ENCODE results near the gene LACTB. TPM values are rescaled to one million over a fixed set of nuclear protein-coding genes. Genes with fewer than 3 reads are reported as not detected.

The LACTB gene
- total RNA-seq, 1 experiment from 2014 or later = 17.2 TPM

GRCh38 chr15:63186065-63186464 lies 64.4 kb downstream of the LACTB start:
- no peaks in the 10 kb centered on the region; the same call in 1 of the 2 replicates for H3K27me3 Mint-ChIP-seq (ENCODE audit: low read depth)
- DNase-seq (ENCODE audit: low spot score) (no peak), ATAC-seq (no peak)
- peaks cover 18% of the 10 kb centered on the region for H3K4me1 Mint-ChIP-seq
- POLR2A ChIA-PET = no interaction called here
- H3K27ac Mint-ChIP-seq = no peak overlapping the region
- H3K36me3 Mint-ChIP-seq = no peaks in the 10 kb centered on the region
- no peaks in the 10 kb centered on the region for H3K9me3 Mint-ChIP-seq
- CTCF ChIA-PET = no interaction called here
- H3K4me3 Mint-ChIP-seq = no peak overlapping the region
- TF ChIP-seq ZNF263 (CRISPR knock-in tag; IDR thresholded peaks at IDR 0.05; ENCODE audit: low read depth) (no peak), RORB (CRISPR knock-in tag; IDR thresholded peaks at IDR 0.05) (no peak), FOXK1 (CRISPR knock-in tag; IDR thresholded peaks at IDR 0.05) (no peak), FOXJ3 (CRISPR knock-in tag; IDR thresholded peaks at IDR 0.05; ENCODE audit: borderline replicate concordance) (no peak), KAT7 (CRISPR knock-in tag; IDR thresholded peaks at IDR 0.05; ENCODE audit: borderline replicate concordance) (no peak), MYBL2 (CRISPR knock-in tag; IDR thresholded peaks at IDR 0.05) (no peak)
- TF ChIP-seq, protein P1, sequence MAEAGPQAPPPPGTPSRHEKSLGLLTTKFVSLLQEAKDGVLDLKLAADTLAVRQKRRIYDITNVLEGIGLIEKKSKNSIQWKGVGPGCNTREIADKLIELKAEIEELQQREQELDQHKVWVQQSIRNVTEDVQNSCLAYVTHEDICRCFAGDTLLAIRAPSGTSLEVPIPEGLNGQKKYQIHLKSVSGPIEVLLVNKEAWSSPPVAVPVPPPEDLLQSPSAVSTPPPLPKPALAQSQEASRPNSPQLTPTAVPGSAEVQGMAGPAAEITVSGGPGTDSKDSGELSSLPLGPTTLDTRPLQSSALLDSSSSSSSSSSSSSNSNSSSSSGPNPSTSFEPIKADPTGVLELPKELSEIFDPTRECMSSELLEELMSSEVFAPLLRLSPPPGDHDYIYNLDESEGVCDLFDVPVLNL (CRISPR knock-in tag; IDR thresholded peaks at IDR 0.05; ENCODE audit: borderline replicate concordance, low read depth) = no peak

- no peak for ATAC-seq
- H3K9me3 Mint-ChIP-seq = no peaks in the 10 kb centered on the region
- H3K4me3 Mint-ChIP-seq = peak overlapping the region; percentile 79
- no peaks in the 10 kb centered on the region for H3K36me3 Mint-ChIP-seq
- ChIA-PET POLR2A (no interaction called here), CTCF (interaction anchor here (0.5 to 0.6 kb wide), 2 partner anchors 25 to 68 kb away, joined by 3 to 4 read pairs; no protein-coding TSS in a partner anchor)
- DNase-seq (ENCODE audit: low spot score) = no peak
- H3K27me3 Mint-ChIP-seq (ENCODE audit: low read depth) = no peaks in the 10 kb centered on the region; the same call in 1 of the 2 replicates
- H3K27ac Mint-ChIP-seq = no peak overlapping the region
- H3K4me1 Mint-ChIP-seq = peaks cover 31% of the 10 kb centered on the region
- TF ChIP-seq EMX1 (CRISPR knock-in tag; IDR thresholded peaks at IDR 0.05) (no peak), ZNF138 (CRISPR knock-in tag; conservative IDR thresholded peaks at IDR 0.05) (no peak), ERG (CRISPR knock-in tag; IDR thresholded peaks at IDR 0.05) (no peak), ZMAT4 (CRISPR knock-in tag; IDR thresholded peaks at IDR 0.05) (no peak), ZBTB21 (CRISPR knock-in tag; IDR thresholded peaks at IDR 0.05; ENCODE audit: borderline replicate concordance) (no peak), PRRX2 (CRISPR knock-in tag; IDR thresholded peaks at IDR 0.05) (no peak), IRF2 (CRISPR knock-in tag; IDR thresholded peaks at IDR 0.05; ENCODE audit: borderline replicate concordance, low read depth) (no peak), JAZF1 (CRISPR knock-in tag; IDR thresholded peaks at IDR 0.05) (no peak), ATF3 (CRISPR knock-in tag; conservative IDR thresholded peaks at IDR 0.05) (no peak), JUN (CRISPR knock-in tag; IDR thresholded peaks at IDR 0.05) (no peak), ZNF232 (CRISPR knock-in tag; IDR thresholded peaks at IDR 0.05) (no peak)
- TF ChIP-seq, protein P2, sequence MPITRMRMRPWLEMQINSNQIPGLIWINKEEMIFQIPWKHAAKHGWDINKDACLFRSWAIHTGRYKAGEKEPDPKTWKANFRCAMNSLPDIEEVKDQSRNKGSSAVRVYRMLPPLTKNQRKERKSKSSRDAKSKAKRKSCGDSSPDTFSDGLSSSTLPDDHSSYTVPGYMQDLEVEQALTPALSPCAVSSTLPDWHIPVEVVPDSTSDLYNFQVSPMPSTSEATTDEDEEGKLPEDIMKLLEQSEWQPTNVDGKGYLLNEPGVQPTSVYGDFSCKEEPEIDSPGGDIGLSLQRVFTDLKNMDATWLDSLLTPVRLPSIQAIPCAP (CRISPR knock-in tag; IDR thresholded peaks at IDR 0.05) = no peak
- TF ChIP-seq, protein P3, sequence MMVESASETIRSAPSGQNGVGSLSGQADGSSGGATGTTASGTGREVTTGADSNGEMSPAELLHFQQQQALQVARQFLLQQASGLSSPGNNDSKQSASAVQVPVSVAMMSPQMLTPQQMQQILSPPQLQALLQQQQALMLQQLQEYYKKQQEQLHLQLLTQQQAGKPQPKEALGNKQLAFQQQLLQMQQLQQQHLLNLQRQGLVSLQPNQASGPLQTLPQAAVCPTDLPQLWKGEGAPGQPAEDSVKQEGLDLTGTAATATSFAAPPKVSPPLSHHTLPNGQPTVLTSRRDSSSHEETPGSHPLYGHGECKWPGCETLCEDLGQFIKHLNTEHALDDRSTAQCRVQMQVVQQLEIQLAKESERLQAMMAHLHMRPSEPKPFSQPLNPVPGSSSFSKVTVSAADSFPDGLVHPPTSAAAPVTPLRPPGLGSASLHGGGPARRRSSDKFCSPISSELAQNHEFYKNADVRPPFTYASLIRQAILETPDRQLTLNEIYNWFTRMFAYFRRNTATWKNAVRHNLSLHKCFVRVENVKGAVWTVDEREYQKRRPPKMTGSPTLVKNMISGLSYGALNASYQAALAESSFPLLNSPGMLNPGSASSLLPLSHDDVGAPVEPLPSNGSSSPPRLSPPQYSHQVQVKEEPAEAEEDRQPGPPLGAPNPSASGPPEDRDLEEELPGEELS (CRISPR knock-in tag; IDR thresholded peaks at IDR 0.05) = no peak
- TF ChIP-seq, protein P4, sequence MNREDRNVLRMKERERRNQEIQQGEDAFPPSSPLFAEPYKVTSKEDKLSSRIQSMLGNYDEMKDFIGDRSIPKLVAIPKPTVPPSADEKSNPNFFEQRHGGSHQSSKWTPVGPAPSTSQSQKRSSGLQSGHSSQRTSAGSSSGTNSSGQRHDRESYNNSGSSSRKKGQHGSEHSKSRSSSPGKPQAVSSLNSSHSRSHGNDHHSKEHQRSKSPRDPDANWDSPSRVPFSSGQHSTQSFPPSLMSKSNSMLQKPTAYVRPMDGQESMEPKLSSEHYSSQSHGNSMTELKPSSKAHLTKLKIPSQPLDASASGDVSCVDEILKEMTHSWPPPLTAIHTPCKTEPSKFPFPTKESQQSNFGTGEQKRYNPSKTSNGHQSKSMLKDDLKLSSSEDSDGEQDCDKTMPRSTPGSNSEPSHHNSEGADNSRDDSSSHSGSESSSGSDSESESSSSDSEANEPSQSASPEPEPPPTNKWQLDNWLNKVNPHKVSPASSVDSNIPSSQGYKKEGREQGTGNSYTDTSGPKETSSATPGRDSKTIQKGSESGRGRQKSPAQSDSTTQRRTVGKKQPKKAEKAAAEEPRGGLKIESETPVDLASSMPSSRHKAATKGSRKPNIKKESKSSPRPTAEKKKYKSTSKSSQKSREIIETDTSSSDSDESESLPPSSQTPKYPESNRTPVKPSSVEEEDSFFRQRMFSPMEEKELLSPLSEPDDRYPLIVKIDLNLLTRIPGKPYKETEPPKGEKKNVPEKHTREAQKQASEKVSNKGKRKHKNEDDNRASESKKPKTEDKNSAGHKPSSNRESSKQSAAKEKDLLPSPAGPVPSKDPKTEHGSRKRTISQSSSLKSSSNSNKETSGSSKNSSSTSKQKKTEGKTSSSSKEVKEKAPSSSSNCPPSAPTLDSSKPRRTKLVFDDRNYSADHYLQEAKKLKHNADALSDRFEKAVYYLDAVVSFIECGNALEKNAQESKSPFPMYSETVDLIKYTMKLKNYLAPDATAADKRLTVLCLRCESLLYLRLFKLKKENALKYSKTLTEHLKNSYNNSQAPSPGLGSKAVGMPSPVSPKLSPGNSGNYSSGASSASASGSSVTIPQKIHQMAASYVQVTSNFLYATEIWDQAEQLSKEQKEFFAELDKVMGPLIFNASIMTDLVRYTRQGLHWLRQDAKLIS (CRISPR knock-in tag; IDR thresholded peaks at IDR 0.05; ENCODE audit: borderline replicate concordance) = no peak
Measured at GRCh38 chr15:63187589-63188226, 66.0 kb downstream of the LACTB start.
